K562 (cell line): ENCODE measurements around the gene ZNF516. TPM values are rescaled to one million over a fixed set of nuclear protein-coding genes. Genes with fewer than 3 reads are reported as not detected.

Source experiments
- ATAC-seq: fragments of 200-7000 bp; cut with Tn5 transposase; 3 replicates; pipeline ENCODE4 v1.9.1; 2020; ENCODE audit warnings: moderate library complexity
- BruUV-seq: library from RNA; stranded (reverse); fragments of 400-500 nt; replicated peaks from 2 replicates; lab custom pipeline; 2021; lab: Mats Ljungman, UMichigan
- CTCF ChIA-PET: fragments of 300-600 bp; formaldehyde crosslinking; extraction: SDS; loops from one replicate; lab custom pipeline; 2021; ENCODE audit warnings: low intra/inter-chr PET ratio; lab: Yijun Ruan, JAX
- POLR2A ChIA-PET: fragments of 300-600, 350-650 bp; sonication (Branson Sonifier 250); formaldehyde crosslinking; extraction: SDS; loops from one replicate; lab custom pipeline; 2021; ENCODE audit warnings: antibody characterized with exemption, inconsistent platforms; lab: Yijun Ruan, JAX
- DNase-seq, 4 experiments: peaks; one replicate each; pipeline versions ENCODE4 v3.0.0 to v3.0.0-alpha.2; 2011 to 2018; ENCODE audit warnings: low spot score in 3 of 4, mixed read lengths in 3 of 4; ENCODE audit errors: extremely low read depth in 1 of 4
- FAIRE-seq: peaks from 2 replicates; lab custom pipeline; 2011; peaks lifted over from hg19 to GRCh38; lab: Jason Lieb, UNC
- H2AFZ ChIP-seq: 2 replicates; pipeline ENCODE4 v1.6.0; 2011; ENCODE audit warnings: low read depth, low read length, control low read depth, inconsistent platforms
- H3K27ac ChIP-seq: fragments of 200-600 bp; 3 replicates; pipeline ENCODE4 v1.8.0; 2011; ENCODE audit warnings: low read depth, mild to moderate bottlenecking, control low read depth, inconsistent platforms, low read length, moderate library complexity, mixed read lengths; ENCODE audit errors: extremely low read depth
- H3K27me3 ChIP-seq, 2 experiments: fragments of 300-600 bp in 1 of 2; 2 replicates in 1 of 2; 3 replicates in 1 of 2; pipeline versions ENCODE4 v1.6.0 to v1.8.0; 2011; ENCODE audit warnings: inconsistent platforms in 2 of 2, low read length in 2 of 2, mild to moderate bottlenecking in 1 of 2, mixed read lengths in 1 of 2, moderate library complexity in 1 of 2; ENCODE audit not compliant: control insufficient read depth in 2 of 2, insufficient read depth in 2 of 2
- H3K36me3 ChIP-seq: fragments of 300-600 bp; 3 replicates; pipeline ENCODE4 v1.8.0; 2011; ENCODE audit warnings: mild to moderate bottlenecking, low read length, inconsistent platforms; ENCODE audit not compliant: control insufficient read depth, insufficient read depth
- H3K4me1 ChIP-seq, 2 experiments: fragments of 200-600 bp in 1 of 2; replicated peaks in 1 of 2; 2 replicates in 1 of 2; 3 replicates in 1 of 2; pipeline versions ENCODE4 v1.5.1 to v1.8.0; 2011; ENCODE audit warnings: inconsistent platforms in 2 of 2, low read length in 2 of 2, mild to moderate bottlenecking in 1 of 2, mixed read lengths in 1 of 2, moderate library complexity in 1 of 2; ENCODE audit not compliant: control insufficient read depth in 2 of 2, insufficient read depth in 2 of 2
- H3K4me2 ChIP-seq: 2 replicates; pipeline ENCODE4 v1.6.1; 2011; ENCODE audit warnings: low read length, control low read depth, inconsistent platforms, mixed read lengths; ENCODE audit not compliant: insufficient read depth
- H3K4me3 ChIP-seq: fragments of 200-600 bp; sonication (generic), shearing (Covaris generic); 2 replicates; pipeline ENCODE4 v1.5.1; 2016; ENCODE audit warnings: control low read depth, inconsistent platforms
- H3K79me2 ChIP-seq: fragments of 200-600 bp; 3 replicates; pipeline ENCODE4 v1.8.0; 2011; ENCODE audit warnings: low read length, inconsistent platforms; ENCODE audit not compliant: control insufficient read depth, insufficient read depth
- H3K9ac ChIP-seq, 2 experiments: 2 replicates each; pipeline versions ENCODE4 v1.6.0 to v1.6.1; 2011; ENCODE audit warnings: low read depth in 2 of 2, low read length in 2 of 2, control low read depth in 1 of 2, inconsistent platforms in 1 of 2, mild to moderate bottlenecking in 1 of 2, mixed read lengths in 1 of 2; ENCODE audit not compliant: insufficient read depth in 1 of 2
- H3K9me1 ChIP-seq: one replicate; pipeline ENCODE4 v1.6.0; 2011; ENCODE audit warnings: inconsistent platforms, mild to moderate bottlenecking, low read length, moderate library complexity; ENCODE audit not compliant: control insufficient read depth, insufficient read depth
- H3K9me3 ChIP-seq: replicated peaks from 2 replicates; pipeline ENCODE4 v1.5.1; 2011; ENCODE audit warnings: low read depth, low read length, inconsistent platforms; ENCODE audit not compliant: control insufficient read depth, insufficient read depth
- H4K20me1 ChIP-seq: replicated peaks from 2 replicates; pipeline ENCODE4 v1.6.1; 2011; ENCODE audit warnings: low read length, inconsistent platforms, mixed read lengths; ENCODE audit not compliant: control insufficient read depth, insufficient read depth
- CBFA2T3 ChIP-seq: fragments of 450-650 bp; IDR thresholded peaks from 2 replicates; pipeline ENCODE4 v1.6.1; 2017
- ELF2 ChIP-seq: fragments of 250-450 bp; sonication (Bioruptor Pico); IDR thresholded peaks from 2 replicates; pipeline ENCODE4 v1.5.0; 2021; ENCODE audit warnings: mild to moderate bottlenecking
- FOXP4 ChIP-seq: sonication (generic); formaldehyde crosslinking; IDR thresholded peaks from 2 replicates; pipeline ENCODE4 v1.8.0; 2022; ENCODE audit warnings: mild to moderate bottlenecking, missing genetic modification reagents, borderline replicate concordance
- NR2C1 ChIP-seq, 2 experiments: fragments of 450-650 bp; IDR thresholded peaks; 2 replicates each; pipeline ENCODE4 v1.6.1; 2017; ENCODE audit warnings: mild to moderate bottlenecking in 2 of 2, antibody characterized with exemption in 1 of 2, inconsistent platforms in 1 of 2, missing compliant biosample characterization in 1 of 2, missing genetic modification characterization in 1 of 2
- NR2C2 ChIP-seq, 2 experiments: fragments of 200-800 bp in 1 of 2; sonication (Bioruptor generic) in 1 of 2; sonication (generic) in 1 of 2; formaldehyde crosslinking in 1 of 2; IDR thresholded peaks; 2 replicates each; pipeline versions ENCODE4 v1.6.1 to v1.8.0; 2016 to 2022; ENCODE audit warnings: mild to moderate bottlenecking in 1 of 2, missing compliant biosample characterization in 1 of 2, missing genetic modification characterization in 1 of 2, missing genetic modification reagents in 1 of 2
- PHTF2 ChIP-seq: fragments of 250-450 bp; sonication (Bioruptor Pico); IDR thresholded peaks from 2 replicates; pipeline ENCODE4 v1.5.0; 2021; ENCODE audit warnings: mild to moderate bottlenecking
- RBM25 ChIP-seq: fragments of 200-400 bp; formaldehyde crosslinking; IDR thresholded peaks from 2 replicates; pipeline ENCODE4 v1.6.1; 2018; ENCODE audit warnings: low read length, low read depth, moderate library complexity; ENCODE audit not compliant: severe bottlenecking
- SRSF9 ChIP-seq: fragments of 200-400 bp; formaldehyde crosslinking; IDR thresholded peaks from 2 replicates; pipeline ENCODE4 v1.6.1; 2017; ENCODE audit warnings: low read depth, low read length, borderline replicate concordance
- TRIM25 ChIP-seq: fragments of 450-650 bp; IDR thresholded peaks from 2 replicates; pipeline ENCODE4 v1.7.0; 2016; ENCODE audit warnings: borderline replicate concordance
- U2AF1 ChIP-seq: fragments of 200-400 bp; formaldehyde crosslinking; optimal IDR thresholded peaks from 2 replicates; pipeline ENCODE3; 2017; ENCODE audit warnings: mild to moderate bottlenecking, low read depth, low read length, moderate library complexity
- ZBED1 ChIP-seq: IDR thresholded peaks from 2 replicates; pipeline ENCODE4 v1.6.1; 2014
- ZFP1 ChIP-seq: fragments of 450-650 bp; formaldehyde crosslinking; IDR thresholded peaks from 2 replicates; pipeline ENCODE4 v1.4.0; 2020; ENCODE audit warnings: mild to moderate bottlenecking, mixed read lengths
- ZNF175 ChIP-seq: fragments of 200-800 bp; sonication (Bioruptor generic); IDR thresholded peaks from 2 replicates; pipeline ENCODE4 v1.6.1; 2016; ENCODE audit warnings: low read depth, mild to moderate bottlenecking, missing genetic modification characterization, missing compliant biosample characterization
- WGBS: fragments of 100-300 bp; shearing (Covaris generic); methylation state at CpG from one replicate; pipeline ENCODE4 v1.1.6; 2016; ENCODE audit warnings: low coverage, mixed read lengths; ENCODE audit not compliant: insufficient coverage; ENCODE audit errors: missing lambda C conversion rate; 5-methylcytosine and 5-hydroxymethylcytosine counted together
- in situ Hi-C: fragments of 300-500 bp; cut with MboI; formaldehyde crosslinking; loops from 4 replicates; pipeline ENCODE4 v1.15.0; 2018; ENCODE audit warnings: inconsistent platforms, mixed read lengths
- intact Hi-C: fragments of 100-400 bp; cut with micrococcal nuclease; formaldehyde crosslinking; loops from 2 replicates; pipeline ENCODE4 v1.14.2; 2022
- polyA plus RNA-seq, 8 experiments: library from polyadenylated mRNA; depleted of rRNA in 4 of 8; stranded (reverse) in 5 of 8; unstranded in 3 of 8; fragments of >200 nt; fragmentation: Nextera tagmentation in 2 of 8; fragmentation: Illumina TruSeq in 1 of 8; extraction: Ambion mirVana in 2 of 8; extraction: Trizol in 1 of 8; gene quantifications; 2 replicates each; pipeline versions ENCODE4 v1.2.1 to v1.2.3, GENCODE V29; 2011 to 2014; ENCODE audit warnings: inconsistent platforms in 1 of 8, missing spikeins in 1 of 8
- total RNA-seq, 7 experiments: library from RNA; depleted of rRNA in 6 of 7; stranded (reverse); fragments of >200 nt in 6 of 7; fragmentation: Illumina TruSeq in 2 of 7; extraction: Trizol in 2 of 7; gene quantifications; 2 replicates each; pipeline versions ENCODE4 v1.2.1 to v1.2.3, GENCODE V29; 2011 to 2021; ENCODE audit warnings: low replicate concordance in 1 of 7

ZNF516 gene
- total and polyA plus RNA-seq, 9 of the 15 experiments (the other 6 are each of a cell fraction or from before 2014, with no cell fraction given) = 0.04 to 0.20 (median 0.08) TPM; not detected in 3

- Histone ChIP-seq H3K9me1 (no peaks in the 10 kb centered on the region), H3K4me3 (no peak overlapping the region), H4K20me1 (0 out of 2 replicates have a peak, but pooled peaks cover 3% of the 10 kb centered on the region), H3K36me3 (no peaks in the 10 kb centered on the region), H3K4me2 (no peak overlapping the region), H3K9me3 (no peaks in the 10 kb centered on the region), H3K27ac (no peak overlapping the region), H3K9ac (no peak overlapping the region), H2AFZ (no peak overlapping the region), H3K79me2 (no peaks in the 10 kb centered on the region), H3K4me1 (no peaks in the 10 kb centered on the region), H3K27me3 (peaks cover 0 to 5% of the 10 kb centered on the region in 2 experiments; a peak in 2 of 5 replicates)
- intact Hi-C loops = no loop called here
- ChIA-PET POLR2A (no interaction called here), CTCF (no interaction called here)
- no peak for TF ChIP-seq CBFA2T3
- no peak for TF ChIP-seq NR2C2 (CRISPR knock-in tag; IDR thresholded peaks at IDR 0.05)
- TF ChIP-seq NR2C2 (tag; IDR thresholded peaks at IDR 0.05) = no peak
- DNase-seq = no peak
- no TSS peak for BruUV-seq
- 0% methylated on average over 3 of the region's 3 CpGs for WGBS
- ATAC-seq = no peak
- in situ Hi-C loops = no loop called here
- FAIRE-seq = no peak
These were observed 20.5 kb upstream of the ZNF516 start for GRCh38 chr18:76515576-76515975.

GRCh38 chr18:76514573-76514972 is 19.5 kb upstream of the ZNF516 start:
- Histone ChIP-seq H3K4me2 (no peak overlapping the region), H3K9me1 (no peaks in the 10 kb centered on the region), H3K79me2 (no peaks in the 10 kb centered on the region), H4K20me1 (0 out of 2 replicates have a peak, but pooled peaks cover 3% of the 10 kb centered on the region), H3K9me3 (no peaks in the 10 kb centered on the region), H3K4me3 (no peak overlapping the region), H3K9ac (no peak overlapping the region), H2AFZ (no peak overlapping the region), H3K27ac (no peak overlapping the region), H3K27me3 (peaks cover 0 to 5% of the 10 kb centered on the region in 2 experiments; a peak in 2 of 5 replicates), H3K4me1 (no peaks in the 10 kb centered on the region), H3K36me3 (no peaks in the 10 kb centered on the region)
- no peak for DNase-seq
- in situ Hi-C loops (no loop called here), intact Hi-C loops (no loop called here)
- 0% methylated on average over 7 of the region's 10 CpGs for WGBS
- POLR2A ChIA-PET = no interaction called here
- no TSS peak for BruUV-seq
- no peak for FAIRE-seq
- CTCF ChIA-PET = no interaction called here
- ATAC-seq = no peak
- no peak for TF ChIP-seq TRIM25
- TF ChIP-seq FOXP4 (CRISPR knock-in tag) = no peak
- no peak for TF ChIP-seq ZBED1
- TF ChIP-seq U2AF1 = no peak
- no peak for TF ChIP-seq SRSF9
- no peak for TF ChIP-seq RBM25
- TF ChIP-seq ZNF175 (CRISPR knock-in tag) = no peak
- TF ChIP-seq ELF2 (CRISPR knock-in tag) = no peak
- TF ChIP-seq PHTF2 (CRISPR knock-in tag) = no peak
- TF ChIP-seq ZFP1 = no peak
- no peak for TF ChIP-seq NR2C1 (IDR thresholded peaks at IDR 0.05)
- TF ChIP-seq NR2C1 (tag; IDR thresholded peaks at IDR 0.05) = no peak
